GM18873 (cell line): ENCODE measurements around the gene SHMT1.
A peak's percentile ranks its signal among the peaks of the same experiment; 100 is the strongest.

ENCODE experiments used
- ATAC-seq: cut with Tn5 transposase; IDR thresholded peaks from one replicate; pipeline ENCODE4 v1.9.1; 2021; ENCODE audit warnings: mild to moderate bottlenecking, moderate library complexity, moderate number of reproducible peaks; ENCODE audit not compliant: unreplicated experiment, low FRiP score

The SHMT1 gene

DNA sequence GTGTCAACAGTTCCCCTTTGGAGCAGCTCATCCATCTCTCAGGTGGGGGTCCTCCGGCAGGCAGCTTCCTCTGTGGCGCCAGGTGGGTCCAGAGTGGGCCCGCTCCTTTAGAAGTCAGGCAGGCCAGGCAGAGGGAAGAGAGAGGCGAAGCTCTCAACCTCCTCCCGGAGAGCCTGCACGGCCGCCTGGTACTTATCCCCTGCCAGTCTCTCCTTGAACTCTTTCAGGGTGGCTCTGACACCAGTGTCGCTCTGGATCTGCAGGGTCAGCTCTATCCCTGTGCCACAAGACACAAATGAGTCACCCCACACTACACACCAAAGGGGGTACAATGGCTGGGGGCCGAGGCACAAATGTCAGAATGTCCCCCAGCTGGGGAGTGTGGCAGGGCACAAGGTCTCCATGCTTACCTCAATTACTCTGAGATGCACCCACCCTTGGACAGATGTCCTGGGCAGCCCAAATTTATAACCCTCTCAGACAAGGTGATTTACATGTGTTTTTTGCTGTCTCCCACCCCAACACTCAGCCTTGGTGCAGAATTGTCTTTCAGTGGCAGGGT, 34.6 kb downstream of the SHMT1 start:
- no peak for ATAC-seq

DNA sequence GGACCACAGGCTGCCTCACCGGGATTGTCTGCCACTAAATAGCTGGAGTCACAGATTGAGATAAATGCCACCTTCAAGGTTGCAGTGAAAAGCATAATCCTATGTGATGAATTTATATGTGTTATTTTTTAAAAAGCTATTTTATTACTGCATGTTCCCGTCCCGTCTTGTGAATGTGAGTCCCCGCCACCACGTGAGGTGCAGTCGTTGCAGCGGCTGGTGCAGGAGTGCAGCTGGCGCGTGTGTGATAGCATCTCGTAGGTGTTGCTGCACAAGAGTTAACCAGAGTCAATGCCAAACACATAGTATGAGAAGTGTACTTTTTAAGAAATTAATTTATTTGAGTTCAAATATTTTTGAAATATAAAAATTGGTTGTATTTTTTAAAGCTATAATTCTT, 35.8 kb downstream of the SHMT1 start:
- no peak for ATAC-seq

DNA sequence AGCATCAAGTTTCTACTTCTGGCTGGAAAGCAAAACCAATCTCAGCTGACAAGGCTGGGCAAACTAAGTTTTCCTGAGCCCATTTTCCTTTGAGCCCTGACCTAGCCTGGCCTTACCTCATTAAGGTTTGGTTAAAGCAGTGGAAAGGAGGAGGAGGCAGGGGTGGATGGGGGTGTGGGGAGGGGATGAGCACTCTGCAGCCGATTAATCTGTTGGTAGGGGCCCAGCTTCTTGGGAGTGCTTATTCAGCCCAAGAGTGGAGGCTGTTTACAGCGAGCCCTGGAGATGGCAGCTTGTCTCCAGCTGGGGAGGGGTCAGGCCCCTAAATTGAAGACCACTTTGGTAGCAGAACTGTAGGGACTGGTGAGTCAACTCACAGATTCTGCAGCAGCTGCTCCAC, 36.3 kb downstream of the SHMT1 start:
- ATAC-seq: no peak

DNA sequence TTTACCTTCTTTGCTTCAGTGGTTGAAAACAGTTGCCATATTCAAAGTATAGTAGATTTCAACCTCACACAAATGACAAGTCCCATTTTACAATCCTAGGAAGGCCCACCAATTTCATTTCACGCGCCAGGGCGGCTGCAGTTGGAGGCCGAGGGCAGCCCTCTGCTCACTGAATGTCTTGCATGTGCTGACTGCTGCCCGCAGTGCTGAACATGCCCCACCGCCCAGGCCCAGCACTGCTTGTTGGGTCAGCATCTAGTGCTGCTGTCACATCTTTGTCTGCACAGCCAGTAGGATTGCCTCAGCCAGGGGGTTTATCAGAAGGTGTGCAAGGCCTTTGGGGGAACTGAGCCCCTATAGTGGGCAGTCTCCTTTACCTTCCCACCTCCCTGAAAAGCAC, 36.8 kb downstream of the SHMT1 start:
- ATAC-seq: no peak

DNA sequence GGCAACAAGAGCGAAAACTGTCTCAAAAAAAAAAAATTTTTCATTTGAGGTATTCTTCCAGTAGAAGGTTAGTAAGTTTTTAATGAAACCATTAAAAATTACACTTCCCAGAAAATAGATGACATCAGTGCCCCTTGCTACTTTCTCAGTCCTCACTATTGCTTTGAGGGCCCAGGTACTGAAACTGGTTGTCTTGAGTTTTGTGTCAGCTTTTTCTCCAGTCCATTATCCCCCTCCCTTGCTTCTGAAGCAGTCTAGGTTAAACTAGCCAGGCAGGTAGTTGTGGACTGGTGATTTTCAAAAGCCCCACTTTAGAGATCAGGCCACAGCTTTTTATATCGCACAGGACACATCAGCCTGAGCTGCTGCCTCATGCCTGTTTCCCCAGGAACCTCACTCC, 37.3 kb downstream of the SHMT1 start:
- no peak for ATAC-seq

DNA sequence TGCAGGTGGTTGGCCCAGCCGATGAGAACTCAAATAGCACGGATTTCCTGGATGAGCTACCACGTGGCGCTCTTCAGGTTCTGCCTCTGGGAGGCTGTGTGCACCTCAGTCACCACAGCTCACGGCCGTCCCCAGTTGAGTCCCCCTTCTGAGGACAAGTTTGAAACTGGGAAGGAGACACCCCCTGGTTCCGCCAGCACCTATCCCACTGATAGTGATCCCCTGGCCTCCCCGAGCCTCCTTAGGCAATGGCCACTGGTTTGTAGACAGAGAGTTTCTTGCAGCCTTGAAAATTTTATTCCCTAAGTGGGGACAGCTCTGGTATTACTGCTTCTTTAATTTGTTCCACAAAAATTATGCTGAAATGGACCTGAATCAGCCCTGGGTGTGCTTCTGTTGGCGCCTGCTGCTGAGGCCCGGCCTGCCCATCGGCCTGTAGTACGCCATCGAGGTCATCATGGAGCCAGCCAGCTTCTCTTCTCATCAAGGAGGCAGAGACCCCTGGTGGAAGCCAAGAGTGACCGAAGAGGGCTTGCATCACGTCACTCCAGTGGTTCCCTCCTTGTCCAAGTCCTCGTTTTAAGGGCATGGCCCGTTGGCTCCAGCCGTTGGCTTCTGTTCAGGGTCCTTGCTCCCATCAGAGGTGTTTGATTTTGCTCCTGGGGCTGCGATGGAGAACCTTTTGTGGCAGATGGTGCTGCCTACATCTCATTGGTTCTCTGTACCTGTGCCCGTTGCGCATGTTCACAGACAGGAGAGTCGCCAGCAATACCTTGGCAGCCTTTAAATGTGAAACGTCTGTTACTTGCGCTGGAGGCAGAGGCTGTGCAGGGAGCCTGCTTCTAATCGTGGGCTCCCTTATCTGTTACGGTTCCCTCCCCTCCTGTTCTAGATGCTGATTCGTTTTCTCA, 39.0 kb downstream of the SHMT1 start:
- no peak for ATAC-seq

DNA sequence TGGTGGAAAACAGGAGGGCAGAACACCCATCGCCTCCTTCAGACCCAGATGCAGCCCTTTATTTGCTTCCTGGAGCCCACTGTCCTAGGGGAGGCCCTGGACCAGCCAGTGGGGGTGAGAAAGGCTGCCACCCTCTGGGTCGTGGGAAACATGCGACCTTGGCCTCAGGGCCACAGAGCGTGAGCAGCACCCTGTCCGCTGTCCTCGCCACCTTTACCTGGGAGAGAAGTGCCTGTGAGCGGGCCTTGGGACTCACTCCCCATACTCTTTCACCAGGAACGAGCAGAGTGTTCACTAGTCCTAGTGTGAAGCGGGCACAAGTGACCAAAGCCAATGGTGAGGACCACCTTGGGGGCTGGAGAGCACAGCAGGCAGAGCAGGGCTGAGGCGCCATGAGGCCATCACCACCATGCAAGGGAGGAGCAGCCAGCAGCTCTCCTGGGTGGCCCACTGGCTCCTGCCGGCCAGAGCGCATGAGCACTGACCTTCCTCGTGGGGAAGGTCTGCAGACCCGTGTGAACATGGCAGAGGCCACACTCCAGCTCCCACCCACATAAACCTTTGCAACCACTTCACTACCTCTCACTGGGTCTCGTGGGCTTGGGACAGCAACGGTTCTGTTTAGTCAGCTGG, 39.7 kb downstream of the SHMT1 start:
- no peak for ATAC-seq

DNA sequence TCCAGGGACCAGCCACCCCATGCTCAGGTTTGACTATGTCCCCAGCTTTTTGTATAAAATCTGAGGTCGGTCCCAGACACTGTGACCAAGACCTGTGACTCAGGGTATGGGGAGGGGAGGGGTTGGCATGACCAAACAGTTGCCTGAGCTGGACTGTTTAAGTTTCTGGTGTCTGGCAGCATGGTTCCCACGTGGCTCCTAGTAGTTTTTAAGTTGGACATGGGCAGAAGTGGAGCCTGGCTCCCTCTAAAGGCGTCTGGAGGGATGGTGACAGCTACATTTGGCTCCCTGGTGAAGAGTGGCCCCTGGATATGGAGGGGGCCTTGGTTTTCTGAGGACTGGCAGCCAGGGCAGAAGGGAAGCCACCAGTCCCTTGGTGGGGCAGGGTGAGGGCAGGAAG, 40.3 kb downstream of the SHMT1 start:
- no peak for ATAC-seq

DNA sequence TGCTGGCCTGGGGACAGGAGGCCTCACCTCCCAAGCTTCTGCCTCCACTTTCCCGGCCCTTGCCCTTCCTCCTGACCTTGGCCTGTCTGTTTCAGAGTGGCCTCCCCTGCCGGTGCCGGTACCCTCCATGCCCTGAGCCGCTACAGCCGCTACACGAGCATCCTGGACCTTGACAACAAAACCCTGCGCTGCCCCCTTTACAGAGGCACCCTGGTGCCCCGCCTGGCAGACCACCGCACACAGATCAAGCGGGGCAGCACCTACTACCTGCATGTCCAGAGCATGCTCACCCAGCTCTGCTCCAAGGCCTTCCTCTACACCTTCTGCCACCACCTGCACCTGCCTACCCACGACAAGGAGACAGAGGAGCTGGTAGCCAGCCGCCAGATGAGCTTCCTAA, 40.8 kb downstream of the SHMT1 start:
- ATAC-seq: no peak

DNA sequence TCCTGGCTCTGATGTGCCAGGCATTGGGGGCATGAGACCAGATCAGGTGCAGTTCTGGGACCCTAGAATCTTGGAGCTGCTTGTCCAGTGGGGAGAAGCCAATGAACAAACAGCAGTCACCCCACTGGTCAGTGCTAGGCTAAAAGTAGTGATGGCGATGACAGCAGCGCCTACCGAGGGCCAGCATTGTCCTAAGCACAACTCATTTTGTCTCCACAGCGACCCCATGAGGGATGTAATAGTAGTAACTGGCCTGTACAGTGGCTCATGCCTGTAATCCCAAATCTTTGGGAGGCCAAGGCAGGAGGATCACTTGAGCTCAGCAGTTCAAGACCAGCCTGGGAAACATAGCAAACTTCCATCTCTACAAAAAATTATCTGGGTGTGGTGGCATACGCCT, 42.0 kb downstream of the SHMT1 start:
- no peak for ATAC-seq

GRCh38 chr17:18320301-18320700, 43.0 kb downstream of the SHMT1 start:
- ATAC-seq: no peak

DNA sequence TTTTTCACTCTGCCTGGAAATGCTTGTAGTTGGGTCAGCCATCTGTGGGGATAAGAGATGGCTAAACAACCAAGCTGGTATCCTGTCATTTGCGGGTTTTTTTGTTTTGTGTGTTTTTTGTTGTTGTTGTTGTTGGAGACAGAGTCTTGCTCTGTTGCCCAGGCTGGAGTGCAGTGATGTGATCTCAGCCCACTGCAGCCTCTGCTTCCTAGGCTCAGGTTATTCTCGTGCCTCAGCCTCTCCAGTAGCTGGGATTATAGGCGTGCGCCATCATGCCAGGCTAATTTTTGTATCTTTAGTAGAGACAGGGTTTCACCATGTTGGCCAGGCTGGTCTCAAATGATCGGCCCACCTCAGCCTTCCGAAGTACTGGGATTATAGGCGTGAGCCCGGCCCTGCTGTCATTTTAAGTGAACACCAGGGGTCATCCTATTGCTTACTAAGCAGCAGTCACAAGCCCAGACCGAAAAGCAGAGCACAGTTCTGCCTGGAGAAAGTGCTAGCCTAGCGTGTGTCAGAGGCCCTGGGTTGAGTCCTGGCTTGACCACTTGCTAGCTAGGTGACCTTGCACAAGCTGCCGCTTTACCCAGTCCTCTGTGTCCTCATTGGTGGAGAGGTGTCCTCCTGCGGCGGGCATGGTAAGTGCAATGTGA, 43.6 kb downstream of the SHMT1 start:
- ATAC-seq: no peak

DNA sequence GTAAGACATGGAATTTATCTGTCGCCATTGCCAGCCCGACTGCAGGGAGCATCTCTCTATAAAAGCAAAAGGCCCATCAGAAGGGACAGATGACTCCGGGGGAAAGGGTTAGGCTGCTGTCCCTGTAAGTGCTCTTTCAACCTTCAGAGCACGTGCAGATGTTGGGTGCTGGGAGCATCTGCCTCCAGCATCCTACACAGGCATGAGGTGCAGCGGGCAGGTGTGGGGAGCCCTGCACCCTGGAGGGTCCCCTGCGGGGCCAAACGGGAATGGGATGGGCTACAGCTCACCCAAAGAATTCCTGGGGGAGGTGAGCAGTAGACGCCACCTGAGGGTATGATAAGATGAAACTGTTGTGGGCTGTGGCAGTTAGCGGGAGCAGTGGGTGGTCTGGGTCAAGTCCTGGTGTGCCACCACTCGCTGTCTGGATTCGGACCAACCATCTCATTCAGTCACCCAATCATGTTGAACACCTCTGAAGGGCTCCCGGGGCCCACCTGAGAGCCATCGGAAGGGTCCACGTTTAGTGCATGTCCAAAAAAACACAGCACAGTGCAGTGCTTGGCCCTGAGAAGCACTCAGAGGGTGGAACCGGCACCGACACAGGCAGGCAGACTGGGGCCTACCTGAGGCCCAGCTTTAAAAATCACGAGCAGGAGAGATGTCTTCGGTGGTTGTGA, 44.4 kb downstream of the SHMT1 start:
- no peak for ATAC-seq

GRCh38 chr17:18318117-18318516, 45.2 kb downstream of the SHMT1 start:
- no peak for ATAC-seq

GRCh38 chr17:18315961-18316360, 47.4 kb downstream of the SHMT1 start:
- ATAC-seq: no peak

DNA sequence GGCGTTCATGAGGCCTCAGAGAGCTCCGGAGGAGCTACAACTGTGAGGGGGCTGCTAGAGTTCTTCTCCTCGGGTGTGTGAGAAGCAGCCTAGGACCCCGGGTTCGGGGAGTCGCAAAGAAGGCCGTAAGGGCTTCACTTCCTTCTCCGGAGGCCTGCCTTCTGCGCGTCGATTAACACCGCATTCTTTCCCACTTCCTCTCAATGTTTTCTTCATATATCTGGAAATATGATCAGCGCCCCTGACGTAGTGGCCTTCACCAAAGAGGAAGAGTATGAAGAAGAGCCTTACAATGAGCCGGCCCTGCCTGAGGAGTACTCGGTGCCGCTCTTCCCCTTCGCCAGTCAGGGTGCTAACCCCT, 47.8 kb downstream of the SHMT1 start:
- no peak for ATAC-seq

DNA sequence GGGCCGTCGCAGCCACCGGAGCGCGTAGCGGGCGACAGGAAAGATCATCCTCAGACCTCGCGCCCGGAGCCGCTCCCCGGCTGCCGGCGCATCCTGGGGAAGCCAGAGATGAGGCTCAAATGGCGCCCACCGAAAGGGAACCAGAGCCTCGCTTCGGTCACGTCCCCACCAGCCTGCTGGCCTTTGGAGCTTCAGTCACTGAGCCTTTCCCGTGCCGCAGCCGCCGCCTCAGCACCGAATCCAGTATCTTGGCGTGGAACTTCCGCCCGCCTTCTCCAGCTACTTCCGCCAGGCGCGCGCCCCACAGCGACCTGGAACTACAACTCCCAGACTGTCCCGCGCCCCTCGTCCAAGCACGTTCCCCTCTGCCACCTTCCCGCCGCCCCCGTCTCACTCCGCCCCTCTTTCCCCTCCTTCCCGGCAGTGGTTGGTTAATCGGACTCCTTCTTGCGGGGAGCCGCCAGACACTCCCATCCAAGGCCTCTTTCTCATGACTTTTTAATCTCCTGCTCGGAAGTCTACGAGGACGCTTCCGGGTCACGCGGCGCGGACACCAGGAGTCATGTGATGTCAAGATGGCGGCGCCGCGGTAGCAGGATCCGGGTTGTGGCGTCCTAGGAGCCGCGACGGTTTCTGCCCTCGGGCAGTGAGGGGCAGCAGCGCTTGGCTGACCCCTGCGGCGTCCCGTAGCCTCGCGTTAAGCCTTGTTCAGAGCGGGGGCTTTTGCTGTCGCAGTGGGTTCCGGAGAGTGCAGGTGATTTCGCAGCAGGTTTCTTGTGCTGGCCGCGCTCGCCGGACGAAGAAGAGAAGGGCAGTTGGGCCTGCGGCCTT, 48.4 kb downstream of the SHMT1 start, which contains the start of the genes SMCR8 and TOP3A:
Gene SMCR8 (plus strand): TSS at position 563 of the 831 bp plus-strand sequence. CDS start 497 bp downstream, outside the sequence.
Gene TOP3A (minus strand): TSS at position 264 of the 831 bp plus-strand sequence. CDS start 216 bp downstream, at position 48.
- peak; percentile 62 for ATAC-seq

- ATAC-seq: peak; percentile 7
These were observed 49.2 kb downstream of the SHMT1 start for GRCh38 chr17:18314059-18314730.

- no peak for ATAC-seq
These were observed 54.1 kb downstream of the SHMT1 start for GRCh38 chr17:18309202-18309601.
